Sigmoid colon (tissue), 4 donors: ENCODE measurements around the gene TBC1D16.

Experiments used
- CTCF ChIP-seq, 4 experiments: fragments of 450-650 bp in 3 of 4; fragments of 200-600 bp in 1 of 4; IDR thresholded peaks; one replicate each; pipeline ENCODE4 v1.5.1; 2016 to 2019; ENCODE audit warnings: antibody characterized with exemption in 4 of 4, mild to moderate bottlenecking in 3 of 4, moderate library complexity in 2 of 4
- EP300 ChIP-seq, 4 donors: sonication (generic); formaldehyde crosslinking; IDR thresholded peaks; one replicate each; pipeline ENCODE4 v1.6.1; 2017; ENCODE audit warnings: antibody characterized with exemption in 4 of 4
- POLR2A ChIP-seq, 2 donors: fragments of 450-650 bp; IDR thresholded peaks; one replicate each; pipeline ENCODE4 v1.6.1; 2016; ENCODE audit warnings: antibody characterized with exemption in 2 of 2, mild to moderate bottlenecking in 2 of 2, moderate library complexity in 2 of 2
- POLR2AphosphoS5 ChIP-seq, 4 donors: sonication (generic); formaldehyde crosslinking; IDR thresholded peaks; one replicate each; pipeline ENCODE4 v1.6.1; 2017; ENCODE audit warnings: antibody characterized with exemption in 4 of 4

- TF ChIP-seq CTCF (IDR thresholded peaks at IDR 0.05) (no peak), POLR2A (IDR thresholded peaks at IDR 0.05) (no peak), EP300 (IDR thresholded peaks at IDR 0.05) (no peak), POLR2AphosphoS5 (IDR thresholded peaks at IDR 0.05) (no peak)
These were observed 45.0 kb downstream of the TBC1D16 start for GRCh38 chr17:79990704-79991103.
